Measurements from ENCODE around the gene UPB1.

- TF ChIP-seq CTCF (IDR thresholded peaks at IDR 0.05; ENCODE audit: low read depth, low read length, poor library complexity, severe bottlenecking), result no peak
- no peak for TF ChIP-seq EZH2phosphoT487 (IDR thresholded peaks at IDR 0.05; ENCODE audit: borderline replicate concordance, low read length)
Observed at GRCh38 chr22:24576778-24577177, 81.6 kb downstream of the UPB1 start.

Measured in DOHH2 (cell line).